Parathyroid adenoma (tissue), 2 donors: ENCODE results near the gene PDGFB.

ENCODE experiments used
- H2AFZ ChIP-seq: fragments of 300-600 bp; sonication (generic); one replicate; pipeline ENCODE4 v1.7.0; 2017; ENCODE audit warnings: antibody characterized with exemption, mild to moderate bottlenecking
- H3K27ac ChIP-seq: fragments of 300-600 bp; sonication (generic); one replicate; pipeline ENCODE4 v1.7.0; 2017
- H3K27me3 ChIP-seq: fragments of 300-600 bp; sonication (generic); one replicate; pipeline ENCODE4 v1.7.0; 2017; ENCODE audit warnings: low read length; ENCODE audit not compliant: control insufficient read depth, insufficient read depth
- H3K36me3 ChIP-seq: fragments of 300-600 bp; sonication (generic); one replicate; pipeline ENCODE4 v1.7.0; 2017; ENCODE audit warnings: low read length; ENCODE audit not compliant: control insufficient read depth, insufficient read depth
- H3K4me1 ChIP-seq: fragments of 300-600 bp; sonication (generic); one replicate; pipeline ENCODE4 v1.7.0; 2017; ENCODE audit warnings: control low read depth
- H3K4me2 ChIP-seq: fragments of 300-600 bp; sonication (generic); one replicate; pipeline ENCODE4 v1.7.0; 2017; ENCODE audit warnings: low read length
- H3K4me3 ChIP-seq: fragments of 300-600 bp; sonication (generic); one replicate; pipeline ENCODE4 v1.7.0; 2017; ENCODE audit warnings: low read depth, low read length
- H3K79me2 ChIP-seq: fragments of 300-600 bp; sonication (generic); one replicate; pipeline ENCODE4 v1.7.0; 2017; ENCODE audit warnings: control low read depth
- H3K9ac ChIP-seq: fragments of 300-600 bp; sonication (generic); one replicate; pipeline ENCODE4 v1.7.0; 2017; ENCODE audit warnings: mild to moderate bottlenecking
- H3K9me3 ChIP-seq: fragments of 300-600 bp; sonication (generic); one replicate; pipeline ENCODE4 v1.7.0; 2017; ENCODE audit warnings: low read length; ENCODE audit not compliant: control insufficient read depth
- TF ChIP-seq, protein P1 (sequence below): fragments of 300-600 bp; sonication (generic); IDR thresholded peaks from one replicate; pipeline ENCODE4 v1.7.0; 2017; ENCODE audit warnings: antibody characterized with exemption, mild to moderate bottlenecking
- donor health status: primary hyperparathyroidism.

The PDGFB gene

DNA sequence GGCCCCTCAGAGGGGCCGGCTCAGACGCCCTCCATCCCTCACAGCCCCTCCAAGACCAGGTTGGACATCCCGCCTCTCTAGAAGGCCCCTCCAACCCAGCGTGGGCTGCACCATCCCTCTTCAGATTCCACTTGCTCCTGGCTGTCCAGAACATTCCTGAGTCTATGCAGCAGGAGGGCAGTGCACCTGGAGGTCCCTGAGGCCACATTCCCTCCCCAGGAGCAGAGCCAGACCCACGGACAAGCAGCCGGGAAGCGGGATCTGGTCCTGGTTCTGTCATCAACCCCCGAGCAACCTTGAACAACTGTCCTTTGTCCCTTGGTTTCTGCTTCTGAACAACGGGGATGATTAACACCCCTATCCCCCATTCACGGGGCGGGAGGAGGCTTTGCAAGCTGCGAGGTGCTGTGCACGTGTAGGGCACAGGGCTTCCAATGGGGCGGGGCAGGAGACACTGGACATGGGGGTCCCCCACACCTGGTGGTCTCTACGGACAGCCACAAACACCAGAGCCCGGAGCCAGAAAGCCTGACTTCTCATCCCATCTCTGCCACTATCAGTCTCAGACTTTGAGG, 13.2 kb upstream of the PDGFB start:
- H3K4me3 ChIP-seq: no peak overlapping the region
- H3K9ac ChIP-seq: no peak overlapping the region
- no peaks in the 10 kb centered on the region for H3K27me3 ChIP-seq
- peaks cover 11% of the 10 kb centered on the region for H3K4me1 ChIP-seq
- H3K9me3 ChIP-seq: no peaks in the 10 kb centered on the region
- no peaks in the 10 kb centered on the region for H3K36me3 ChIP-seq
- no peaks in the 10 kb centered on the region for H3K79me2 ChIP-seq
- H2AFZ ChIP-seq: no peak overlapping the region
- no peak overlapping the region for H3K4me2 ChIP-seq
- H3K27ac ChIP-seq: no peak overlapping the region
- TF ChIP-seq, protein P1, sequence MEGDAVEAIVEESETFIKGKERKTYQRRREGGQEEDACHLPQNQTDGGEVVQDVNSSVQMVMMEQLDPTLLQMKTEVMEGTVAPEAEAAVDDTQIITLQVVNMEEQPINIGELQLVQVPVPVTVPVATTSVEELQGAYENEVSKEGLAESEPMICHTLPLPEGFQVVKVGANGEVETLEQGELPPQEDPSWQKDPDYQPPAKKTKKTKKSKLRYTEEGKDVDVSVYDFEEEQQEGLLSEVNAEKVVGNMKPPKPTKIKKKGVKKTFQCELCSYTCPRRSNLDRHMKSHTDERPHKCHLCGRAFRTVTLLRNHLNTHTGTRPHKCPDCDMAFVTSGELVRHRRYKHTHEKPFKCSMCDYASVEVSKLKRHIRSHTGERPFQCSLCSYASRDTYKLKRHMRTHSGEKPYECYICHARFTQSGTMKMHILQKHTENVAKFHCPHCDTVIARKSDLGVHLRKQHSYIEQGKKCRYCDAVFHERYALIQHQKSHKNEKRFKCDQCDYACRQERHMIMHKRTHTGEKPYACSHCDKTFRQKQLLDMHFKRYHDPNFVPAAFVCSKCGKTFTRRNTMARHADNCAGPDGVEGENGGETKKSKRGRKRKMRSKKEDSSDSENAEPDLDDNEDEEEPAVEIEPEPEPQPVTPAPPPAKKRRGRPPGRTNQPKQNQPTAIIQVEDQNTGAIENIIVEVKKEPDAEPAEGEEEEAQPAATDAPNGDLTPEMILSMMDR: no peak

DNA sequence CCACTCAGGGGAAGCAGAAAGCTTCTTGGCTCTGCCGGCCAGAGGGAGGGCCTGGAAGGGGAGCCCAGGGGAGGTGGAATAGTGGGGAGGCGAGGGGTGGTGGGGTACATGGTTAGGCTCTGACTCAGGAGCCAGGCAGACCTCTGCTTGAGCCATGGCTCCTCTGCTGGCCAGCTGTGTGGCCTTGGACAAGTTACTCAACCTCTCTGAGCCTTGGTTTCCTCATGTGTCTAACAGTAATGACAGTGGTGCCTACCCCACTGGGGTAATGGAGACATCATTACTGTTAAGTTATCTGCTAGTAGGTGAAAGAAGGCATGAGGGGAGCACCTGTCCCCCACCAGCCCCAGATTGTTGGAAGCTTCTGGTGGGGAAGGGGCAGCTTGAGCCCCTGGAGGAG, 12.2 kb upstream of the PDGFB start:
- no peak overlapping the region for H3K27ac ChIP-seq
- no peaks in the 10 kb centered on the region for H3K79me2 ChIP-seq
- TF ChIP-seq, protein P1: no peak
- no peaks in the 10 kb centered on the region for H3K27me3 ChIP-seq
- no peak overlapping the region for H3K9ac ChIP-seq
- no peak overlapping the region for H2AFZ ChIP-seq
- H3K4me1 ChIP-seq: peaks cover 5% of the 10 kb centered on the region
- H3K36me3 ChIP-seq: no peaks in the 10 kb centered on the region
- no peak overlapping the region for H3K4me2 ChIP-seq
- H3K9me3 ChIP-seq: no peaks in the 10 kb centered on the region
- H3K4me3 ChIP-seq: no peak overlapping the region

DNA sequence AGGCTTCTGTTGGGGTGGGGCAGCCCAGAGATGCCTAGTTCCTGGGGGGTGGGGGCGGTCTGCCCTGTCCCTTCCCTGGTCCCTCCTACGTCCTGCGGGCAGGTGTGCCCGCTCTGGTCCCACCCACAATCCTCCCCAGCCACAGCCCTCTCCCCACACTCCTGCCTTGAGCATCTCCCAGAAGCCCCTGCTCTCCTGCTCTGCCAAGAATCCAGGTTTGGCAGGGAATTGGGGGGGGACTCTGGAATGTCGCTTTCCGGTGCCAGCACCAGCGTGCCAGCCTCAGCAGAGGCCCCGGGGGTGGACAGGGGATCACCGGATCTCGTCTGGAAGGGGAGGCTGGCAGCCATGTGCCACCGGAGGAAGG, 11.4 kb upstream of the PDGFB start:
- Histone ChIP-seq H3K27me3 (no peaks in the 10 kb centered on the region), H3K27ac (no peak overlapping the region), H3K4me3 (no peak overlapping the region), H3K79me2 (no peaks in the 10 kb centered on the region), H3K4me1 (peaks cover 5% of the 10 kb centered on the region), H3K9me3 (no peaks in the 10 kb centered on the region), H2AFZ (no peak overlapping the region), H3K36me3 (no peaks in the 10 kb centered on the region), H3K9ac (no peak overlapping the region), H3K4me2 (no peak overlapping the region)
- TF ChIP-seq, protein P1: no peak

DNA sequence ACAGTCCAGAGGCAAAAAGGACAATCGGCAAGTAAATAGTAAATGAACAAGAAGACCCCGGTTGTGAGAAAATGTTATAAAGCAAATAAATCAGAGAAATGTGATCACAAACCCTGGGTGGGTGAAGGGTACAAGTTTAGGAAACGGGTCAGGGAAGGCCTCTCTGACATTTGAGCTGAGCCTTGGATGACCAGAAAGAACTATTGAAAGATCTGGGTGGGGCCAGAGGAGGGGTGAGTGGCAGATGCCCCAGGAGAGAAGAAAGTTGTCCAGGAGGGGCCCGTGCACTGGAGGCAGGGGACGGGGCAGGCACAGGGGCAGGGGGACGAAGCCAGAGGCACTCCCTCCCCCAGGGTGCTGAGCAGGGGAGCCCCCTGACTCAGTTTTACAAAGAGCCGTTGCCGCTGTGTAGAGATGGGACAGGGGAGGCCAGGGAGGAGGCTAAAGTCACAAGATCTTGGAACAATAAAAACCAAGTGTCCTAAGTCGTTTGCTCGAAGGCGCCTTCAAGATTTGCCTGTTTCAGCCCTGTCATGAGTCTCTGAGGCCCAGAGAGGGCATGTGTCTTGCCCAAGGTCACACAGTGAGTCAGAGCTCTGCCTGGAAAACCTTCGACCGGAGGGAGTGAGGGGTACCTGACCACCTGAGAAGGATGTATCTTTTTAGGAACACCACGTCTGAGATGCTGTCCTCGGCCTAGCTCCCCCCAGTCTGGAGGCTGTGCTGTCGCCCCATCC, 10.8 kb upstream of the PDGFB start:
- H3K27me3 ChIP-seq: no peaks in the 10 kb centered on the region
- H3K4me2 ChIP-seq: no peak overlapping the region
- peaks cover 5% of the 10 kb centered on the region for H3K4me1 ChIP-seq
- H3K36me3 ChIP-seq: no peaks in the 10 kb centered on the region
- TF ChIP-seq, protein P1: no peak
- no peak overlapping the region for H3K4me3 ChIP-seq
- no peaks in the 10 kb centered on the region for H3K79me2 ChIP-seq
- H3K9ac ChIP-seq: no peak overlapping the region
- no peak overlapping the region for H3K27ac ChIP-seq
- H3K9me3 ChIP-seq: no peaks in the 10 kb centered on the region
- H2AFZ ChIP-seq: no peak overlapping the region

DNA sequence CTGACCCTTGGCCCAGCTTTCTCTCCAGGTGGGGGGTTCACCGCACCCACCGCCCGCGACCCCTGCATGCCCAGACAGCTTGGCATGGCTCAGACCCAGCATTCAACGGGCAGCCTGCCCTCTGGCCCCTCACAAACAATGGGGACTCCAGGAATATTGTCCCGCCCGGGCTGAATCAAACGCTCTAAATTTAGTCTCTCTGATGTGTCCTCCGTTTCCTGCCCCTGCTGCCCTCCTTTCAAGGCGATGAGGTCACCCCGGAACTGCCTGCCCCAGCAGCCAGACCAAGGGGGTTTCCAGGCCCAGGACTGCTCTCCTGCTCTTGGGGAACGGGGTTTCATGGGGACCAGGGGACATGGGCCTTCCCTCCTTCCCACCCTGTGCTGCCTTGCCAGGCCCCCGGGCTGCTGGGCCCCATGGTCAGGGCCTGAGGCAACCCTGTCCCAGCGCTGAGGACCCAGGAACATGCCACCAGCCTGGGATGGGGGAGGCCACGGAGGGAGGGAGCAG, 10.1 kb upstream of the PDGFB start:
- no peaks in the 10 kb centered on the region for H3K9me3 ChIP-seq
- H2AFZ ChIP-seq: no peak overlapping the region
- no peak overlapping the region for H3K27ac ChIP-seq
- no peak overlapping the region for H3K4me3 ChIP-seq
- H3K4me1 ChIP-seq: peaks cover 5% of the 10 kb centered on the region
- no peak overlapping the region for H3K9ac ChIP-seq
- no peaks in the 10 kb centered on the region for H3K27me3 ChIP-seq
- TF ChIP-seq, protein P1: no peak
- H3K4me2 ChIP-seq: peak overlapping the region; percentile 10
- no peaks in the 10 kb centered on the region for H3K36me3 ChIP-seq
- H3K79me2 ChIP-seq: no peaks in the 10 kb centered on the region
